ENCODE data around the gene CFAP77.

CFAP77 gene

DNA sequence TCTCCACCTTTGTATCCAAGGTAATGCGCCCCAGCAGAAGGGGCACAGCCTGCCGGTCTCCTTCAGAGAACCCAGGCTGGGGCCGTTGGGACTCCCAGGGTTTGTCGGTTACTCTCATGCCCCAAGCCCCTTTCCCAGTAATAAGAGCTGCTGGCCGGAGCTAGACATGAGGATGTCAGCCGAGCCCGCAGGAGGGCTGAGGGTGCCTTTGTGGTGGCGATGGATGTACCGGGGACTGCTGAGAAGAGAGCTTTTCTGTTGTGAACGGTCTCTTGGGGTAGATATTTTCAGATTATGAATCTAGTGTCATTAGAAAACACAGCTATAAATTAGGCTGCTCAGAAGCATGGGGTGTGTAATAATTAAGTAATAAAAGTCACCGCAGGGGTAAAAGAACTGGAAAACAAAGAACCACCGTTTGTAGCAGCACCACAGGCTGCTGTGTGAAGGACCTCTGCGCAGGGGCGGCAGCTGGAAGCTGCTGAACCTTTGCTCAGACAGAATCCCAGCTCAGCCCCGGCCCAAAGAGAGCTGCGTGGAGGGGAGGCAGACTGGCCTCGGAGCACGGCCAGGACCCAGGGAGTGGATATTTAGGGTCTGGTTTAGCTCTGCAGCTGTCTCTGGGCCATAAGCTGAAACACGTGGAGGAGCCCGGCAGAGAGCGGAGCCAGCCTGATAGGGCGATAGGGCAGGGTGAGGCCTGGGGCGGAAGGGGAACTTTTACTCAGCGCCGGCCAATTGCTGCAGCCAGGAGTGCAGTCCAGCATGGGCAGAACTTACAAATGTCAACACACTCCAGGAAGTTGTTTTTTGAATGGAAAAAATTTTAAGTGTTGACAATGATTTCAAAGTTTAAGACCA is 121.9 kb downstream of the CFAP77 start:
- ChIA-PET CTCF (interaction anchor here (0.9 kb wide), 1 partner anchor 362 kb away, joined by 3 read pairs; no protein-coding TSS in a partner anchor), POLR2A (ENCODE audit: low non-redundant PET) (no interaction called here)
- no peak for DNase-seq (ENCODE audit: low spot score)
- TF ChIP-seq, protein P1, sequence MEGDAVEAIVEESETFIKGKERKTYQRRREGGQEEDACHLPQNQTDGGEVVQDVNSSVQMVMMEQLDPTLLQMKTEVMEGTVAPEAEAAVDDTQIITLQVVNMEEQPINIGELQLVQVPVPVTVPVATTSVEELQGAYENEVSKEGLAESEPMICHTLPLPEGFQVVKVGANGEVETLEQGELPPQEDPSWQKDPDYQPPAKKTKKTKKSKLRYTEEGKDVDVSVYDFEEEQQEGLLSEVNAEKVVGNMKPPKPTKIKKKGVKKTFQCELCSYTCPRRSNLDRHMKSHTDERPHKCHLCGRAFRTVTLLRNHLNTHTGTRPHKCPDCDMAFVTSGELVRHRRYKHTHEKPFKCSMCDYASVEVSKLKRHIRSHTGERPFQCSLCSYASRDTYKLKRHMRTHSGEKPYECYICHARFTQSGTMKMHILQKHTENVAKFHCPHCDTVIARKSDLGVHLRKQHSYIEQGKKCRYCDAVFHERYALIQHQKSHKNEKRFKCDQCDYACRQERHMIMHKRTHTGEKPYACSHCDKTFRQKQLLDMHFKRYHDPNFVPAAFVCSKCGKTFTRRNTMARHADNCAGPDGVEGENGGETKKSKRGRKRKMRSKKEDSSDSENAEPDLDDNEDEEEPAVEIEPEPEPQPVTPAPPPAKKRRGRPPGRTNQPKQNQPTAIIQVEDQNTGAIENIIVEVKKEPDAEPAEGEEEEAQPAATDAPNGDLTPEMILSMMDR (conservative IDR thresholded peaks at IDR 0.05; ENCODE audit: low read depth), result no peak
- H3K27ac ChIP-seq, result no peak overlapping the region

DNA sequence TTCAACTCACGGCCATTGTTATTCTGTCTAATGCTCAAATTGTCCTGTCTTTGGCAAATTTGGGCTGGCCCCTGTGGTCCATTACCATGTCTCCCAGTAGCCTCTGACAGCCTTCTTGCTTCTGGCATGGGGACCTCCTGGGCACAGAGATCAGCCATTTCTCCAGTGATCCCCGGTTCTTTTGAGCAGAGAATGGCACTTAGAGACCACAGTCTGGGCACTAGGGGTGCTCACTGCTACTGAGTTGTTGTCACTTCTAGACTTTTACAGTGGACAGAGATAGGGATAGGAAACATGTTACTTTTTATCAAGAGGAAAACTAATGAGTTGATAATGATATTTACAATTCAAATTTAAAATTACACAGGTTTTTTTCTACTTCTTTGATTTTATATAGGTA is 124.8 kb downstream of the CFAP77 start:
- TF ChIP-seq, protein P1 (conservative IDR thresholded peaks at IDR 0.05; ENCODE audit: low read depth), result no peak
- ChIA-PET CTCF (interaction anchor here (0.6 to 0.7 kb wide), 2 partner anchors 36 to 293 kb away, joined by 3 read pairs; no protein-coding TSS in a partner anchor), POLR2A (ENCODE audit: low non-redundant PET) (no interaction called here)
- no peak overlapping the region for H3K27ac ChIP-seq
- DNase-seq (ENCODE audit: low spot score), result no peak

DNA sequence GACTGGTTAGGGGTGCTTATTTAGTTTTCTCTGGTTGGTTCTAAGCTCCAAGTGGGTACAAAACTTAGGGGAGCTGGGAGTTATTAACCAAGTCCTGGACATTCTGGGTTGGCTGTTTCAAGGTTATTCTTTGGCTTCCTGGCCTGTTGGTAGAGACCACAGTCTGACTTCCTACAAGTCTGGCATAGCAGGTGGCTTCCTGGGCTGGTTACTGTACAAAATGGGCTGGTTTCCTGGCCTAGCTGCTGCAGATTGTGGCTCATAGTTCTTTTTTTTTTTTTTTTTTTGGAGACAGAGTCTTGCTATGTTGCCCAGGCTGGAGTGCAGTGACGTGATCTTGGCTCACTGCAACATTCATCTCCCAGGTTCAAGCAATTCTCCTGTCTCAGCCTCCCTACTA is 126.1 kb downstream of the CFAP77 start:
- no peak overlapping the region for H3K27ac ChIP-seq
- DNase-seq (ENCODE audit: low spot score), result no peak
- TF ChIP-seq, protein P1 (conservative IDR thresholded peaks at IDR 0.05; ENCODE audit: low read depth), result no peak
- ChIA-PET POLR2A (ENCODE audit: low non-redundant PET) (no interaction called here), CTCF (interaction anchor here (0.6 kb wide), 2 partner anchors 14 to 123 kb away, joined by 4 to 6 read pairs; no protein-coding TSS in a partner anchor)

DNA sequence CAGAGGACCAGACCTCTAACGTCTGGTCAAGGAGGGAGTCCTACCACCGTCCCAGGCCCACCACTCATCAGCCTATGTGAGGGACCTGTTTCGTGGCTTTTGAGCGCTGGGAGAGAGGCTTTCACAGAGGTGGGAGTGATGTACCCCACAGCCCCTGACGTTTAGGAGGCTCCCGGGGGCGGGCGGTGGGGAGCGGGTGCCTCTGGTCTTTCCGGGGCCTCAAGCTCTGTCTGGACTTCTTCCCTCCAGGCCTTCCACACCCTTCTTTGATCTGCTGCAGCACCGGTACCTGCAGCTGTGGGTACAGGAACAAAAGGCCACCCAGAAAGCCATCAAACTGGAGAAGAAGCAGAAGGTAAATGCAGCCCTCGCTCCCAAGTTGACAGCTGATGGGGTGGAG is 127.3 kb downstream of the CFAP77 start:
- no peak overlapping the region for H3K27ac ChIP-seq
- ChIA-PET POLR2A (ENCODE audit: low non-redundant PET) (no interaction called here), CTCF (interaction anchor here (1.2 kb wide), 1 partner anchor 92 kb away, joined by 3 read pairs; no protein-coding TSS in a partner anchor)
- TF ChIP-seq, protein P1 (conservative IDR thresholded peaks at IDR 0.05; ENCODE audit: low read depth), result no peak
- no peak for DNase-seq (ENCODE audit: low spot score)

DNA sequence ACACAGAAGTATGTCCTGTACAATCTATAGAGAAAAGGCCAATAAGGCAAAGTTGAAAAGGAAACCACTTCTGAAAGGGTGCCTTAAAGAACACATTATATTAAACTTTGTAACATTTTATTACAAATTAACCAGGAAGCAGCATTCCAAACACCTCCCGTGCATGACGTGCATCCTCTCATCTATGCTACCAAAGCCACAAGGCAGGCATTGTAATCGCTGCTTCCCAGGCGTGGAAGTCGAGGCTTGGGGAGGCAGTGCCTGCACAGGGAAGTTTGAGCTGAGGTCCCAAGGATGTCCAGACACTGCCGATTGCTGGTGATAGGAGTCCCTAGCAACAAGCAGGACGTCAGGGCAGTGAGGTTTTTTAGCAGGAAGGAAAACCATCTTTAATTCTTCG is 128.1 kb downstream of the CFAP77 start:
- no peak for DNase-seq (ENCODE audit: low spot score)
- no peak overlapping the region for H3K27ac ChIP-seq
- POLR2A ChIA-PET (ENCODE audit: low non-redundant PET), result no interaction called here
- TF ChIP-seq, protein P1 (conservative IDR thresholded peaks at IDR 0.05; ENCODE audit: low read depth), result no peak
- CTCF ChIA-PET, result interaction anchor here (0.6 to 1.2 kb wide), 2 partner anchors 93 to 1820 kb away, joined by 3 to 4 read pairs; no protein-coding TSS in a partner anchor

DNA sequence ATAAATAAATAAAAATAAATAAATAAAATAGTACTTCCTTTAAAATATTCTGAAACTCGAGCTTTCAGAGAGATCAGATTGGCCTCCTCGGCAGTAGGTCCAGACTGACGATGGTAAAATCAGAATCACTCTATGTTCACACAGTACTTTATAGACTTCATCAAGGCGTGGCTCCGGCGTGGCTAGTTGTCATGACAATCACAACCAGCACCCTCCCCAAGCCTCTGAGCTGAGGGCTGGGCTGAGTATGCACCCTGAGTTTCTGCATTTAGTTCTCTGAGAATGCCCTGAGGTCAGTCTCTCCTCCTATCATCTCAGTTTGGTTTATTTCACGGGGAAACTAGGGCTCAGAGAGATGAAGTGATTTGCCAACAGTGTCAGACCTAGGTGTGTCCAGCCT is 129.1 kb downstream of the CFAP77 start:
- no peak for DNase-seq (ENCODE audit: low spot score)
- ChIA-PET CTCF (interaction anchor here (0.6 kb wide), 2 partner anchors 12 to 669 kb away, joined by 3 to 5 read pairs; no protein-coding TSS in a partner anchor), POLR2A (ENCODE audit: low non-redundant PET) (no interaction called here)
- no peak overlapping the region for H3K27ac ChIP-seq
- TF ChIP-seq, protein P1 (conservative IDR thresholded peaks at IDR 0.05; ENCODE audit: low read depth), result no peak

All from RWPE1 (cell line).